HEK293 (cell line): Measurements from ENCODE around the gene CWC25.
A peak's percentile ranks its signal among the peaks of the same experiment; 100 is the strongest.

Source experiments
- GLIS1 ChIP-seq: fragments of 450-650 bp; formaldehyde crosslinking; IDR thresholded peaks from 2 replicates; pipeline ENCODE4 v1.5.1; 2016; ENCODE audit warnings: missing biosample characterization, missing genetic modification characterization
- KLF1 ChIP-seq: fragments of 450-650 bp; formaldehyde crosslinking; IDR thresholded peaks from 2 replicates; pipeline ENCODE4 v1.5.1; 2016; ENCODE audit warnings: missing biosample characterization, missing genetic modification characterization
- WT1 ChIP-seq: fragments of 450-650 bp; formaldehyde crosslinking; IDR thresholded peaks from 2 replicates; pipeline ENCODE4 v1.5.1; 2016; ENCODE audit warnings: missing biosample characterization, missing genetic modification characterization
- ZBTB20 ChIP-seq: fragments of 450-650 bp; formaldehyde crosslinking; IDR thresholded peaks from 2 replicates; pipeline ENCODE4 v1.5.1; 2016; ENCODE audit warnings: missing biosample characterization, missing genetic modification characterization
- ZEB2 ChIP-seq: fragments of 450-650 bp; formaldehyde crosslinking; IDR thresholded peaks from 2 replicates; pipeline ENCODE4 v1.5.1; 2016; ENCODE audit warnings: missing biosample characterization, missing genetic modification characterization
- ZNF324 ChIP-seq: fragments of 450-650 bp; formaldehyde crosslinking; IDR thresholded peaks from 2 replicates; pipeline ENCODE4 v1.5.1; 2016; ENCODE audit warnings: missing biosample characterization, missing genetic modification characterization
- ZNF366 ChIP-seq: fragments of 450-650 bp; formaldehyde crosslinking; conservative IDR thresholded peaks from 2 replicates; pipeline ENCODE4 v1.5.1; 2016; ENCODE audit warnings: missing biosample characterization, missing genetic modification characterization
- ZNF391 ChIP-seq: fragments of 450-650 bp; formaldehyde crosslinking; IDR thresholded peaks from 2 replicates; pipeline ENCODE4 v1.5.1; 2016; ENCODE audit warnings: low read depth, missing biosample characterization, missing genetic modification characterization, borderline replicate concordance
- ZNF426 ChIP-seq: fragments of 450-650 bp; formaldehyde crosslinking; IDR thresholded peaks from 2 replicates; pipeline ENCODE4 v1.5.1; 2017; ENCODE audit warnings: missing biosample characterization, missing genetic modification characterization, mild to moderate bottlenecking, inconsistent platforms, moderate library complexity
- ZNF514 ChIP-seq: fragments of 450-650 bp; formaldehyde crosslinking; IDR thresholded peaks from 2 replicates; pipeline ENCODE4 v1.5.1; 2016; ENCODE audit warnings: missing biosample characterization, missing genetic modification characterization
- ZNF585B ChIP-seq: fragments of 450-650 bp; formaldehyde crosslinking; IDR thresholded peaks from 2 replicates; pipeline ENCODE4 v1.5.1; 2016; ENCODE audit warnings: missing biosample characterization, missing genetic modification characterization
- ZNF626 ChIP-seq: fragments of 450-650 bp; sonication (Bioruptor Pico); formaldehyde crosslinking; IDR thresholded peaks from 2 replicates; pipeline ENCODE4 v1.5.1; 2018; ENCODE audit warnings: missing biosample characterization, missing genetic modification characterization, inconsistent platforms
- ZNF654 ChIP-seq: fragments of 450-650 bp; formaldehyde crosslinking; IDR thresholded peaks from 2 replicates; pipeline ENCODE4 v1.5.1; 2016; ENCODE audit warnings: low read depth, missing biosample characterization, missing genetic modification characterization
- ZNF707 ChIP-seq: fragments of 450-650 bp; formaldehyde crosslinking; IDR thresholded peaks from 2 replicates; pipeline ENCODE4 v1.5.1; 2016; ENCODE audit warnings: missing biosample characterization, missing genetic modification characterization
- ZNF792 ChIP-seq: fragments of 450-650 bp; formaldehyde crosslinking; IDR thresholded peaks from 2 replicates; pipeline ENCODE4 v1.5.1; 2016; ENCODE audit warnings: missing biosample characterization, missing genetic modification characterization
- ZNF830 ChIP-seq: fragments of 450-650 bp; IDR thresholded peaks from 2 replicates; pipeline ENCODE4 v1.5.0; 2018; ENCODE audit warnings: missing biosample characterization, missing genetic modification characterization, low read depth, mild to moderate bottlenecking, moderate library complexity
- ZSCAN23 ChIP-seq: fragments of 450-650 bp; formaldehyde crosslinking; IDR thresholded peaks from 2 replicates; pipeline ENCODE4 v1.5.1; 2016; ENCODE audit warnings: missing biosample characterization, missing genetic modification characterization
- TF ChIP-seq, protein P1 (sequence below): fragments of 450-650 bp; formaldehyde crosslinking; IDR thresholded peaks from 2 replicates; pipeline ENCODE4 v1.5.0; 2017; ENCODE audit warnings: missing biosample characterization, missing genetic modification characterization, borderline replicate concordance
- TF ChIP-seq, protein P2 (sequence below): fragments of 450-650 bp; formaldehyde crosslinking; IDR thresholded peaks from 2 replicates; pipeline ENCODE4 v1.5.1; 2016; ENCODE audit warnings: missing biosample characterization, missing genetic modification characterization
- TF ChIP-seq, protein P3 (sequence below): fragments of 450-650 bp; formaldehyde crosslinking; IDR thresholded peaks from 2 replicates; pipeline ENCODE4 v1.5.1; 2016; ENCODE audit warnings: missing biosample characterization, missing genetic modification characterization
- TF ChIP-seq, protein P4 (sequence below): fragments of 450-650 bp; formaldehyde crosslinking; IDR thresholded peaks from 2 replicates; pipeline ENCODE4 v1.5.1; 2016; ENCODE audit warnings: missing biosample characterization, missing genetic modification characterization
- TF ChIP-seq, protein P5 (sequence below): fragments of 450-650 bp; formaldehyde crosslinking; IDR thresholded peaks from 2 replicates; pipeline ENCODE4 v1.5.1; 2017; ENCODE audit warnings: missing biosample characterization, missing genetic modification characterization
- TF ChIP-seq, protein P6 (sequence below): fragments of 450-650 bp; formaldehyde crosslinking; IDR thresholded peaks from 2 replicates; pipeline ENCODE4 v1.5.1; 2016; ENCODE audit warnings: missing biosample characterization, missing genetic modification characterization
- TF ChIP-seq, protein P7 (sequence below): fragments of 450-650 bp; formaldehyde crosslinking; IDR thresholded peaks from 2 replicates; pipeline ENCODE4 v1.5.1; 2017; ENCODE audit warnings: missing biosample characterization, missing genetic modification characterization
- TF ChIP-seq, protein P8 (sequence below): fragments of 450-650 bp; formaldehyde crosslinking; IDR thresholded peaks from 2 replicates; pipeline ENCODE4 v1.5.1; 2016; ENCODE audit warnings: missing biosample characterization, missing genetic modification characterization
- TF ChIP-seq, protein P9 (sequence below): fragments of 450-650 bp; formaldehyde crosslinking; IDR thresholded peaks from 2 replicates; pipeline ENCODE4 v1.5.1; 2017; ENCODE audit warnings: missing biosample characterization, mild to moderate bottlenecking, missing genetic modification characterization, moderate library complexity

Gene CWC25

DNA sequence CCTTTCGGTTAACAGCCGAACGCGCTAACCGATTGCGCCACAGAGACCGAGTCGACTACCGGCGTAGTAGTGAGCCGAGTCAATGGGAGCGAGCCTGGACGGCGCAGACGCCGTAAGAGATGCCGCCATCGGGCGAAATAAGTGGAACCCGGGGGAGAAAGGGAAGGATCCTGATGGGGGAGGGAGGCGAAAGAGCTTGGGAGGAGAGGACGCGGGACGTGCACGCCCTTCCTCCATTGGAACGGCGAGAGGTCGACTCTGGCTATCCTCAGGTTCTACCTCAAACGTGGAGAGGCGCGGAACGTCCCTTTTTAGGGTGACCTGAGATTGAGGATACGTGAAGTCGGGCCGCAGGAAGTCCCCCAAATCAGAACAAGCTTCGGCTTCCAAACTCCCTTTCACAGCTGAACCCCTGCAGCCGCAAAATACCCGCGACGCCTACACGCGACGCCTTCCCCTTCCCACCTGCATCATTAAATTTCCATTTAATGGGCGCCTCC, 73.3 kb downstream of the CWC25 start (continued):
- TF ChIP-seq, protein P1, sequence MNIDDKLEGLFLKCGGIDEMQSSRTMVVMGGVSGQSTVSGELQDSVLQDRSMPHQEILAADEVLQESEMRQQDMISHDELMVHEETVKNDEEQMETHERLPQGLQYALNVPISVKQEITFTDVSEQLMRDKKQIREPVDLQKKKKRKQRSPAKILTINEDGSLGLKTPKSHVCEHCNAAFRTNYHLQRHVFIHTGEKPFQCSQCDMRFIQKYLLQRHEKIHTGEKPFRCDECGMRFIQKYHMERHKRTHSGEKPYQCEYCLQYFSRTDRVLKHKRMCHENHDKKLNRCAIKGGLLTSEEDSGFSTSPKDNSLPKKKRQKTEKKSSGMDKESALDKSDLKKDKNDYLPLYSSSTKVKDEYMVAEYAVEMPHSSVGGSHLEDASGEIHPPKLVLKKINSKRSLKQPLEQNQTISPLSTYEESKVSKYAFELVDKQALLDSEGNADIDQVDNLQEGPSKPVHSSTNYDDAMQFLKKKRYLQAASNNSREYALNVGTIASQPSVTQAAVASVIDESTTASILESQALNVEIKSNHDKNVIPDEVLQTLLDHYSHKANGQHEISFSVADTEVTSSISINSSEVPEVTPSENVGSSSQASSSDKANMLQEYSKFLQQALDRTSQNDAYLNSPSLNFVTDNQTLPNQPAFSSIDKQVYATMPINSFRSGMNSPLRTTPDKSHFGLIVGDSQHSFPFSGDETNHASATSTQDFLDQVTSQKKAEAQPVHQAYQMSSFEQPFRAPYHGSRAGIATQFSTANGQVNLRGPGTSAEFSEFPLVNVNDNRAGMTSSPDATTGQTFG, result peak; percentile 30; the same call in 1 of the 2 replicates
- TF ChIP-seq ZEB2 (peak; percentile 96), ZBTB20 (tag by site-specific recombination) (peak; percentile 45), ZNF366 (tag by site-specific recombination) (peak; percentile 87), ZNF324 (tag by site-specific recombination) (peak; percentile 96), ZNF585B (no peak), KLF1 (tag by site-specific recombination) (peak; percentile 39; the same call in 1 of the 2 replicates), WT1 (peak; percentile 31), ZNF707 (no peak), ZNF654 (tag by site-specific recombination) (no peak), ZSCAN23 (tag by site-specific recombination) (no peak), GLIS1 (tag by site-specific recombination) (peak; percentile 61), ZNF792 (tag by site-specific recombination) (peak; percentile 32; the same call in 1 of the 2 replicates), ZNF391 (tag by site-specific recombination) (no peak; the same call in 1 of the 2 replicates), ZNF426 (tag by site-specific recombination) (no peak), ZNF626 (tag by site-specific recombination) (no peak), ZNF830 (tag by site-specific recombination) (no peak), ZNF514 (tag by site-specific recombination) (no peak)
- TF ChIP-seq, protein P2, sequence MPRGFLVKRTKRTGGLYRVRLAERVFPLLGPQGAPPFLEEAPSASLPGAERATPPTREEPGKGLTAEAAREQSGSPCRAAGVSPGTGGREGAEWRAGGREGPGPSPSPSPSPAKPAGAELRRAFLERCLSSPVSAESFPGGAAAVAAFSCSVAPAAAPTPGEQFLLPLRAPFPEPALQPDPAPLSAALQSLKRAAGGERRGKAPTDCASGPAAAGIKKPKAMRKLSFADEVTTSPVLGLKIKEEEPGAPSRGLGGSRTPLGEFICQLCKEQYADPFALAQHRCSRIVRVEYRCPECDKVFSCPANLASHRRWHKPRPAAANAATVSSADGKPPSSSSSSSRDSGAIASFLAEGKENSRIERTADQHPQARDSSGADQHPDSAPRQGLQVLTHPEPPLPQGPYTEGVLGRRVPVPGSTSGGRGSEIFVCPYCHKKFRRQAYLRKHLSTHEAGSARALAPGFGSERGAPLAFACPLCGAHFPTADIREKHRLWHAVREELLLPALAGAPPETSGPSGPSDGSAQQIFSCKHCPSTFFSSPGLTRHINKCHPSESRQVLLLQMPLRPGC (tag by site-specific recombination), result peak; percentile 0; the same call in 1 of the 2 replicates
- TF ChIP-seq, protein P3, sequence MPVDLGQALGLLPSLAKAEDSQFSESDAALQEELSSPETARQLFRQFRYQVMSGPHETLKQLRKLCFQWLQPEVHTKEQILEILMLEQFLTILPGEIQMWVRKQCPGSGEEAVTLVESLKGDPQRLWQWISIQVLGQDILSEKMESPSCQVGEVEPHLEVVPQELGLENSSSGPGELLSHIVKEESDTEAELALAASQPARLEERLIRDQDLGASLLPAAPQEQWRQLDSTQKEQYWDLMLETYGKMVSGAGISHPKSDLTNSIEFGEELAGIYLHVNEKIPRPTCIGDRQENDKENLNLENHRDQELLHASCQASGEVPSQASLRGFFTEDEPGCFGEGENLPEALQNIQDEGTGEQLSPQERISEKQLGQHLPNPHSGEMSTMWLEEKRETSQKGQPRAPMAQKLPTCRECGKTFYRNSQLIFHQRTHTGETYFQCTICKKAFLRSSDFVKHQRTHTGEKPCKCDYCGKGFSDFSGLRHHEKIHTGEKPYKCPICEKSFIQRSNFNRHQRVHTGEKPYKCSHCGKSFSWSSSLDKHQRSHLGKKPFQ (tag by site-specific recombination), result peak; percentile 12; the same call in 1 of the 2 replicates
- TF ChIP-seq, protein P4, sequence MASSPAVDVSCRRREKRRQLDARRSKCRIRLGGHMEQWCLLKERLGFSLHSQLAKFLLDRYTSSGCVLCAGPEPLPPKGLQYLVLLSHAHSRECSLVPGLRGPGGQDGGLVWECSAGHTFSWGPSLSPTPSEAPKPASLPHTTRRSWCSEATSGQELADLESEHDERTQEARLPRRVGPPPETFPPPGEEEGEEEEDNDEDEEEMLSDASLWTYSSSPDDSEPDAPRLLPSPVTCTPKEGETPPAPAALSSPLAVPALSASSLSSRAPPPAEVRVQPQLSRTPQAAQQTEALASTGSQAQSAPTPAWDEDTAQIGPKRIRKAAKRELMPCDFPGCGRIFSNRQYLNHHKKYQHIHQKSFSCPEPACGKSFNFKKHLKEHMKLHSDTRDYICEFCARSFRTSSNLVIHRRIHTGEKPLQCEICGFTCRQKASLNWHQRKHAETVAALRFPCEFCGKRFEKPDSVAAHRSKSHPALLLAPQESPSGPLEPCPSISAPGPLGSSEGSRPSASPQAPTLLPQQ (tag by site-specific recombination), result peak; percentile 42; the same call in 1 of the 2 replicates
- TF ChIP-seq, protein P5, sequence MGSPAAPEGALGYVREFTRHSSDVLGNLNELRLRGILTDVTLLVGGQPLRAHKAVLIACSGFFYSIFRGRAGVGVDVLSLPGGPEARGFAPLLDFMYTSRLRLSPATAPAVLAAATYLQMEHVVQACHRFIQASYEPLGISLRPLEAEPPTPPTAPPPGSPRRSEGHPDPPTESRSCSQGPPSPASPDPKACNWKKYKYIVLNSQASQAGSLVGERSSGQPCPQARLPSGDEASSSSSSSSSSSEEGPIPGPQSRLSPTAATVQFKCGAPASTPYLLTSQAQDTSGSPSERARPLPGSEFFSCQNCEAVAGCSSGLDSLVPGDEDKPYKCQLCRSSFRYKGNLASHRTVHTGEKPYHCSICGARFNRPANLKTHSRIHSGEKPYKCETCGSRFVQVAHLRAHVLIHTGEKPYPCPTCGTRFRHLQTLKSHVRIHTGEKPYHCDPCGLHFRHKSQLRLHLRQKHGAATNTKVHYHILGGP, result no peak
- TF ChIP-seq, protein P6, sequence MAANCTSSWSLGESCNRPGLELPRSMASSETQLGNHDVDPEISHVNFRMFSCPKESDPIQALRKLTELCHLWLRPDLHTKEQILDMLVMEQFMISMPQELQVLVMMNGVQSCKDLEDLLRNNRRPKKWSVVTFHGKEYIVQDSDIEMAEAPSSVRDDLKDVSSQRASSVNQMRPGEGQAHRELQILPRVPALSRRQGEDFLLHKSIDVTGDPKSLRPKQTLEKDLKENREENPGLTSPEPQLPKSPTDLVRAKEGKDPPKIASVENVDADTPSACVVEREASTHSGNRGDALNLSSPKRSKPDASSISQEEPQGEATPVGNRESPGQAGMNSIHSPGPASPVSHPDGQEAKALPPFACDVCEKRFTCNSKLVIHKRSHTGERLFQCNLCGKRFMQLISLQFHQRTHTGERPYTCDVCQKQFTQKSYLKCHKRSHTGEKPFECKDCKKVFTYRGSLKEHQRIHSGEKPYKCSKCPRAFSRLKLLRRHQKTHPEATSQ, result no peak
- TF ChIP-seq, protein P7, sequence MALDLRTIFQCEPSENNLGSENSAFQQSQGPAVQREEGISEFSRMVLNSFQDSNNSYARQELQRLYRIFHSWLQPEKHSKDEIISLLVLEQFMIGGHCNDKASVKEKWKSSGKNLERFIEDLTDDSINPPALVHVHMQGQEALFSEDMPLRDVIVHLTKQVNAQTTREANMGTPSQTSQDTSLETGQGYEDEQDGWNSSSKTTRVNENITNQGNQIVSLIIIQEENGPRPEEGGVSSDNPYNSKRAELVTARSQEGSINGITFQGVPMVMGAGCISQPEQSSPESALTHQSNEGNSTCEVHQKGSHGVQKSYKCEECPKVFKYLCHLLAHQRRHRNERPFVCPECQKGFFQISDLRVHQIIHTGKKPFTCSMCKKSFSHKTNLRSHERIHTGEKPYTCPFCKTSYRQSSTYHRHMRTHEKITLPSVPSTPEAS, result peak; percentile 20
- TF ChIP-seq, protein P8, sequence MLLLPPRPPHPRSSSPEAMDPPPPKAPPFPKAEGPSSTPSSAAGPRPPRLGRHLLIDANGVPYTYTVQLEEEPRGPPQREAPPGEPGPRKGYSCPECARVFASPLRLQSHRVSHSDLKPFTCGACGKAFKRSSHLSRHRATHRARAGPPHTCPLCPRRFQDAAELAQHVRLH (tag by site-specific recombination), result peak; percentile 78
- TF ChIP-seq, protein P9, sequence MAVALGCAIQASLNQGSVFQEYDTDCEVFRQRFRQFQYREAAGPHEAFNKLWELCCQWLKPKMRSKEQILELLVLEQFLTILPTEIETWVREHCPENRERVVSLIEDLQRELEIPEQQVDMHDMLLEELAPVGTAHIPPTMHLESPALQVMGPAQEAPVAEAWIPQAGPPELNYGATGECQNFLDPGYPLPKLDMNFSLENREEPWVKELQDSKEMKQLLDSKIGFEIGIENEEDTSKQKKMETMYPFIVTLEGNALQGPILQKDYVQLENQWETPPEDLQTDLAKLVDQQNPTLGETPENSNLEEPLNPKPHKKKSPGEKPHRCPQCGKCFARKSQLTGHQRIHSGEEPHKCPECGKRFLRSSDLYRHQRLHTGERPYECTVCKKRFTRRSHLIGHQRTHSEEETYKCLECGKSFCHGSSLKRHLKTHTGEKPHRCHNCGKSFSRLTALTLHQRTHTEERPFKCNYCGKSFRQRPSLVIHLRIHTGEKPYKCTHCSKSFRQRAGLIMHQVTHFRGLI (tag by site-specific recombination), result no peak
